Measurements from ENCODE around the gene ZNF485. TPM values are rescaled to one million over a fixed set of nuclear protein-coding genes. Genes with fewer than 3 reads are reported as not detected.

The ZNF485 gene
- total RNA-seq, 1 experiment from 2014 or later, result 8.6 TPM

DNA sequence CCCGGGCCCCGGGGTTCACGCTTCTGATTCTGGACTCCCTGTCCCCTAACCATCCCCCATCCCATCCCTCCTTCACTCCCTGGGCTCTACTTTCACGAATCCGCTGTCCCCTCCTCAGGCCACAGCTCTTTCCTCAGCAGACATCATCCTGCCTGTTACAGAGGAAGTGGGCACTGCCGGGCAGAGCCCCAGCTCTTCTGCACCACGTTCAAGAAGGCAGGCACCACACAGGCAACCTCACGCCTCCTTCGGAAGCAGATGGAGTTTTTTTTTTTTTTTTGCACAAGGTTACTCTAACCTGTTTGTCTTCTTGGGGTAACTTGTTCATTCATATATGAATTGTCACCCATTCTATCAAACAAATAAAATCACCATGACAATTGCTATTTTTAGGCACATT is 60.3 kb downstream of the ZNF485 start:
- no peak for DNase-seq (ENCODE audit: extremely low read depth, low read depth)

DNA sequence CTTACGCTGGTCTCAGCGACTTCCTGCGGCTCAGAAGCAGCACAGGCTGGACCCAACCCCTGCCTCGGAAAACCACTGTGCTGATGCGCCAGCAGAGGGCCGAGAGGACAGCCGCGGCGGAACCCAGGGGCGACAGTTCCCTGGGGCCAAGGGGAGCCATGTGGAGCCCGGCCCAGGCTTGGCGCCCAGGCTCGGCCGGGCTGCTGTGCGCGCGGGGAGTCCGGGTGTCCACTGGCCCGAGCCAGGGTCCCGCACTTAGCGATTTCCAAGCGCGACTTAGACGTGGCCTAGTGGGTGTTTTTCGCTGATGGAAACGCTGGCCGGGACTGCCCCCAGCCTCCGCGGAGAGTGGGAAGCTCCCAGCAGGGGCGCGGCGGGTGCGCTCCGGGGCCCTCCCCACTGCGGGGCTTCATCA is 61.1 kb downstream of the ZNF485 start:
- no peak for DNase-seq (ENCODE audit: extremely low read depth, low read depth)

Other genes starting within 250 kb of the ZNF485 start
- gene FXYD4, start 234.8 kb upstream of the ZNF485 start, total RNA-seq (2014; rRNA removed; shearing (Covaris generic)), result 0.50 and 1.8 TPM in 2 replicates
- gene HNRNPF, start 197.3 kb upstream of the ZNF485 start, total RNA-seq (2014; rRNA removed; shearing (Covaris generic)), result 225 and 256 TPM in 2 replicates
- gene ZNF487, start 169.3 kb upstream of the ZNF485 start, total RNA-seq (2014; rRNA removed; shearing (Covaris generic)), result 2.4 and 5.4 TPM in 2 replicates
- 11.3 and 11.5 TPM in 2 replicates for gene ZNF239, start 31.8 kb upstream of the ZNF485 start, total RNA-seq (2014; rRNA removed; shearing (Covaris generic))
- 37.2 and 42.7 TPM in 2 replicates for gene ZNF32, start 42.4 kb downstream of the ZNF485 start, total RNA-seq (2014; rRNA removed; shearing (Covaris generic))

Data from NCI-H460 (cell line).